GM19324 (cell line): ENCODE measurements around the gene MAFF.

ENCODE experiments used
- ATAC-seq: cut with Tn5 transposase; IDR thresholded peaks from one replicate; pipeline ENCODE4 v1.9.1; 2021; ENCODE audit warnings: mild to moderate bottlenecking, moderate library complexity; ENCODE audit not compliant: unreplicated experiment, low FRiP score

The MAFF gene

GRCh38 chr22:38244106-38244505 is 42.3 kb downstream of the MAFF start:
- ATAC-seq = no peak

GRCh38 chr22:38246046-38246658 is 44.4 kb downstream of the MAFF start:
- no peak for ATAC-seq

- ATAC-seq = no peak
These were observed 44.9 kb downstream of the MAFF start for GRCh38 chr22:38246692-38247091.

- ATAC-seq = no peak
These were observed 45.9 kb downstream of the MAFF start for GRCh38 chr22:38247713-38248112.

- ATAC-seq = no peak
These were observed 46.5 kb downstream of the MAFF start for GRCh38 chr22:38248280-38248679.

GRCh38 chr22:38249301-38249700 is 47.5 kb downstream of the MAFF start:
- ATAC-seq = no peak

GRCh38 chr22:38249803-38250642 is 48.2 kb downstream of the MAFF start:
- no peak for ATAC-seq

GRCh38 chr22:38250643-38251340 is 49.0 kb downstream of the MAFF start:
- no peak for ATAC-seq

GRCh38 chr22:38251341-38251692 is 49.5 kb downstream of the MAFF start:
- no peak for ATAC-seq

GRCh38 chr22:38255697-38256096 is 53.9 kb downstream of the MAFF start:
- ATAC-seq = no peak

- no peak for ATAC-seq
These were observed 55.4 kb downstream of the MAFF start for GRCh38 chr22:38257181-38257580.

- ATAC-seq = no peak
These were observed 56.0 kb downstream of the MAFF start for GRCh38 chr22:38257650-38258250.

- ATAC-seq = no peak
These were observed 57.1 kb downstream of the MAFF start for GRCh38 chr22:38258895-38259294.

- no peak for ATAC-seq
These were observed 57.6 kb downstream of the MAFF start for GRCh38 chr22:38259370-38259769.

GRCh38 chr22:38260761-38261681 is 59.2 kb downstream of the MAFF start:
- no peak for ATAC-seq

- no peak for ATAC-seq
These were observed 60.4 kb downstream of the MAFF start for GRCh38 chr22:38262051-38262795.

GRCh38 chr22:38264322-38264843 is 62.6 kb downstream of the MAFF start:
- no peak for ATAC-seq
